Suprapubic skin (tissue), 4 donors: ENCODE results near the gene KLF15.

ENCODE experiments used
- EP300 ChIP-seq: sonication (generic); formaldehyde crosslinking; IDR thresholded peaks from one replicate; pipeline ENCODE4 v1.6.1; 2017; ENCODE audit warnings: antibody characterized with exemption
- POLR2A ChIP-seq, 2 donors: fragments of 450-650 bp; IDR thresholded peaks; one replicate each; pipeline ENCODE4 v1.6.1; 2017; ENCODE audit warnings: antibody characterized with exemption in 2 of 2, mild to moderate bottlenecking in 2 of 2, moderate library complexity in 2 of 2
- POLR2AphosphoS5 ChIP-seq, 3 donors: sonication (generic); formaldehyde crosslinking; IDR thresholded peaks; one replicate each; pipeline ENCODE4 v1.6.1; 2017; ENCODE audit warnings: antibody characterized with exemption in 3 of 3
- TF ChIP-seq, protein P1 (sequence below), 2 donors: fragments of 200-600 bp in 1 of 2; fragments of 450-650 bp in 1 of 2; sonication (generic) in 1 of 2; IDR thresholded peaks; one replicate each; pipeline ENCODE4 v1.5.1; 2016 to 2019; ENCODE audit warnings: antibody characterized with exemption in 2 of 2, mild to moderate bottlenecking in 1 of 2, moderate library complexity in 1 of 2

DNA sequence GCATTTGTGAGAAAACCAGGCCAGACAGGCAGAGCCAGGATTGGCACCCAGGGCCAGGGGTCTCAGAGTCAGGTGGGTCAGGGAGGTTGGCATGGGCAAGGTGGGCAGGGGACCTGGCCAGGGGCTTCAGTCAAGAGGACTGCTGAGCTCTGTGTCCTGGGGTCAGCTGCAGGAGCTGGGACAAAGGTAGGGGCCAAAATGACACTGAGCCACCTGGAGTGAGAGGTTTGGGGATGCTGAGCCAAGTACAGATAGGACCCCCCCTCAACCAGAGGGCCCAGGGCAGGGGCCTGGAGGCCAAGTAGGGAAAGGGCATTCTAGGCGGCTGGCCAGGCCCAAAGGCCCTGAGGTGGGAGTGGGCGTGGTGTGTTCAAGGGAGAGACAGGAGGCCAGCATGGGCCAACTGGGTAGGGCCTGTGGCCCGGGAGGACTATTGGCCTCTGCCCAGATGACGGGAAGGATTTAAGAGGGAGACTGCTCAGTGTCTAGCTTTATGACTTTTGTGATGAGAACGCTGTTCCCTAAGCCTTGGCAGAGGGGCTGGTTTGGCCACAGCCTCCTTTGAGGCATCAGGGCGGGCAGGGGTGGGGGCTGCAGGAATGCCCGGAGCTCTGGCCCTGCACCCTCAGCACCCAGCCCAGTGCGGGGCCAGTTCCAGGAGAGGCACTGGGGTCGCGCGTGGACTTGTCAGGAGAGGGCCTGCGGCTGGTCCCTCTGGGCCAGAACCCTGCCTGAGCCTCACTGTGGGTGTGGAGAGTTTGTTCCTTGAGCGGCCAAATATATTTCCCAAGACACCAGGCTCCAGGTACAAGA is 40.6 kb upstream of the KLF15 start:
- TF ChIP-seq, protein P1, sequence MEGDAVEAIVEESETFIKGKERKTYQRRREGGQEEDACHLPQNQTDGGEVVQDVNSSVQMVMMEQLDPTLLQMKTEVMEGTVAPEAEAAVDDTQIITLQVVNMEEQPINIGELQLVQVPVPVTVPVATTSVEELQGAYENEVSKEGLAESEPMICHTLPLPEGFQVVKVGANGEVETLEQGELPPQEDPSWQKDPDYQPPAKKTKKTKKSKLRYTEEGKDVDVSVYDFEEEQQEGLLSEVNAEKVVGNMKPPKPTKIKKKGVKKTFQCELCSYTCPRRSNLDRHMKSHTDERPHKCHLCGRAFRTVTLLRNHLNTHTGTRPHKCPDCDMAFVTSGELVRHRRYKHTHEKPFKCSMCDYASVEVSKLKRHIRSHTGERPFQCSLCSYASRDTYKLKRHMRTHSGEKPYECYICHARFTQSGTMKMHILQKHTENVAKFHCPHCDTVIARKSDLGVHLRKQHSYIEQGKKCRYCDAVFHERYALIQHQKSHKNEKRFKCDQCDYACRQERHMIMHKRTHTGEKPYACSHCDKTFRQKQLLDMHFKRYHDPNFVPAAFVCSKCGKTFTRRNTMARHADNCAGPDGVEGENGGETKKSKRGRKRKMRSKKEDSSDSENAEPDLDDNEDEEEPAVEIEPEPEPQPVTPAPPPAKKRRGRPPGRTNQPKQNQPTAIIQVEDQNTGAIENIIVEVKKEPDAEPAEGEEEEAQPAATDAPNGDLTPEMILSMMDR (IDR thresholded peaks at IDR 0.05), result no peak
- TF ChIP-seq EP300 (no peak), POLR2A (IDR thresholded peaks at IDR 0.05) (no peak), POLR2AphosphoS5 (IDR thresholded peaks at IDR 0.05) (no peak)
